HL-60 (cell line): Measurements from ENCODE around the gene HAT1.

Experiments used
- DNase-seq, 2 experiments: peaks; one replicate each; pipeline ENCODE4 v3.0.0-alpha.2; 2010 to 2020; ENCODE audit warnings: low read depth in 1 of 2, low spot score in 1 of 2
- H3K27ac ChIP-seq: fragments of 250-450 bp; sonication (Bioruptor Pico); replicated peaks from 2 replicates; pipeline ENCODE4 v1.5.1; 2020; ENCODE audit warnings: mild to moderate bottlenecking, moderate library complexity
- H3K27me3 ChIP-seq: fragments of 250-450 bp; sonication (Bioruptor Pico); 2 replicates; pipeline ENCODE4 v1.5.1; 2021; ENCODE audit warnings: mild to moderate bottlenecking, moderate library complexity; ENCODE audit not compliant: insufficient read depth, poor library complexity, severe bottlenecking
- H3K4me3 ChIP-seq: replicated peaks from 2 replicates; pipeline ENCODE4 v1.5.1; 2011; ENCODE audit warnings: mild to moderate bottlenecking, control low read depth, low read length; ENCODE audit not compliant: insufficient read depth
- CTCF ChIP-seq: IDR thresholded peaks from one replicate; pipeline ENCODE4 v1.5.1; 2011; ENCODE audit warnings: low read length, control low read depth, inconsistent platforms; ENCODE audit not compliant: insufficient read depth
- GABPA ChIP-seq: IDR thresholded peaks from 2 replicates; pipeline ENCODE4 v1.6.1; 2012; ENCODE audit warnings: low read depth
- POLR2AphosphoS5 ChIP-seq: IDR thresholded peaks from 2 replicates; pipeline ENCODE4 v1.6.1; 2012; ENCODE audit warnings: low read depth
- REST ChIP-seq: IDR thresholded peaks from 2 replicates; pipeline ENCODE4 v1.6.1; 2012; ENCODE audit warnings: low read depth; ENCODE audit not compliant: insufficient replicate concordance
- SPI1 ChIP-seq: IDR thresholded peaks from 2 replicates; pipeline ENCODE4 v1.6.1; 2012; ENCODE audit warnings: low read depth, mild to moderate bottlenecking, borderline replicate concordance

Gene HAT1

GRCh38 chr2:171943869-171944268, 21.6 kb downstream of the HAT1 start:
- no peaks in the 10 kb centered on the region for H3K27me3 ChIP-seq
- TF ChIP-seq CTCF (no peak), POLR2AphosphoS5 (no peak), SPI1 (no peak), REST (no peak), GABPA (no peak)
- no peak overlapping the region for H3K27ac ChIP-seq
- no peak overlapping the region for H3K4me3 ChIP-seq
- no peak for DNase-seq

- no peak for TF ChIP-seq POLR2AphosphoS5
- TF ChIP-seq GABPA, result no peak
- TF ChIP-seq CTCF, result no peak
- no peak for TF ChIP-seq SPI1
- TF ChIP-seq REST, result no peak
- Histone ChIP-seq H3K27ac (no peak overlapping the region), H3K4me3 (no peak overlapping the region), H3K27me3 (no peaks in the 10 kb centered on the region)
- DNase-seq, result no peak
These were observed 30.0 kb downstream of the HAT1 start for GRCh38 chr2:171952276-171952675.

- Histone ChIP-seq H3K27ac (no peak overlapping the region), H3K4me3 (no peak overlapping the region), H3K27me3 (no peaks in the 10 kb centered on the region)
- TF ChIP-seq POLR2AphosphoS5, result no peak
- TF ChIP-seq REST, result no peak
- TF ChIP-seq GABPA, result no peak
- no peak for TF ChIP-seq CTCF
- TF ChIP-seq SPI1, result no peak
- DNase-seq, result no peak
These were observed 30.5 kb downstream of the HAT1 start for GRCh38 chr2:171952748-171953147.
